ENCODE results near the gene TSC2. TPM values are rescaled to one million over a fixed set of nuclear protein-coding genes. Genes with fewer than 3 reads are reported as not detected.

TSC2 gene
- total and polyA plus RNA-seq, 9 of the 15 experiments (the other 6 are each of a cell fraction or from before 2014, with no cell fraction given), result 1.3 to 68.1 (median 16.6) TPM

DNA sequence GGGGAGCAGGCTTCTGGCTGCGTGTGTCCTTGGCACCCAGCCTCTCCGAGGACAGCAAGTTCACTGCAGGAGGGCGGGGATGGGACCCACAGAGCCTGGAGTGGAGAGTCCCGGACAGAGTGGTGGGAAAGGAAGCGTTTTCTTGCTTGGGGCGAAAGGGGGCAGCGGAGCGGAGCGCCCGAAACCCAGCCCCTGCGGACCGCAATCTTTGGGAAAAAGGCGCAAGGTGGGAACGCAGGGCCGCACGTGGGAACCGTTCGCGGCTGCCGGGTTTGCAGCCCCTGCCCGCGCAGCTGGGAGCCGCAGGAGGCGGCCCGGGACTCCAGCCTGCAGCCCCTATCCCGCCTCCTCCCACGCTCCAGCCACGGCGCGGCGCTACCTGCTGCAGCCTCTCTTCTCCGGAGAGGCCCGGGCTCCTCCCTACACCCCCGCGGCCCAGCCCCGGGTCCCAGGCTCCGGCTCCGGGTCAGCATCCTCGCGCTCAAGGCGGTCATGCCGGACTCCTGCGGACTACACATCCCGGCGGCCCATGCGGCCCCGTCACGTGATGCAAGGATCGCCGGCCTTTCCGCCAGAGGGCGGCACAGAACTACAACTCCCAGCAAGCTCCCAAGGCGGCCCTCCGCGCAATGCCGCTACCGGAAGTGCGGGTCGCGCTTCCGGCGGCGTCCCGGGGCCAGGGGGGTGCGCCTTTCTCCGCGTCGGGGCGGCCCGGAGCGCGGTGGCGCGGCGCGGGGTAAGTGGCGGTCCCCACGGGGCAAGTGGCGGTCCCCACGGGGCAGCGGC lies at the start of gene TSC2, which contains the start of gene NTHL1 (continued):
- TF ChIP-seq, protein P1, sequence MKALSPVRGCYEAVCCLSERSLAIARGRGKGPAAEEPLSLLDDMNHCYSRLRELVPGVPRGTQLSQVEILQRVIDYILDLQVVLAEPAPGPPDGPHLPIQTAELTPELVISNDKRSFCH (CRISPR knock-in tag; IDR thresholded peaks at IDR 0.05), result no peak
- TF ChIP-seq, protein P1 (tag; IDR thresholded peaks at IDR 0.05), result peak; percentile 89
- TF ChIP-seq DNMT1 (IDR thresholded peaks at IDR 0.05) (no peak), KAT2B (IDR thresholded peaks at IDR 0.05; ENCODE audit: low read depth, low read length) (no peak), MBD2 (IDR thresholded peaks at IDR 0.05; ENCODE audit: borderline replicate concordance, low read depth) (peak; percentile 95), ZNF197 (CRISPR knock-in tag; IDR thresholded peaks at IDR 0.05; ENCODE audit: low read depth) (peak; percentile 85; the same call in 1 of the 2 replicates), CBFA2T2 (conservative IDR thresholded peaks at IDR 0.05) (peak; percentile 92), SAFB (IDR thresholded peaks at IDR 0.05; ENCODE audit: borderline replicate concordance, low read depth, low read length) (0 out of 2 replicates have a peak, but pooled peaks have one; percentile 5), MIER1 (IDR thresholded peaks at IDR 0.05; ENCODE audit: low read depth) (no peak), EGR1 (conservative IDR thresholded peaks at IDR 0.05) (peak; percentile 96), ZNF57 (CRISPR knock-in tag; IDR thresholded peaks at IDR 0.05) (no peak), SLC30A9 (CRISPR knock-in tag; IDR thresholded peaks at IDR 0.05) (no peak), KDM2B (CRISPR knock-in tag; IDR thresholded peaks at IDR 0.05) (peak; percentile 82; the same call in 1 of the 2 replicates), MYBL2 (IDR thresholded peaks at IDR 0.05; ENCODE audit: low read depth) (no peak), MYBL2 (CRISPR knock-in tag; IDR thresholded peaks at IDR 0.05; ENCODE audit: borderline replicate concordance) (no peak), GTF2F1 (IDR thresholded peaks at IDR 0.05; ENCODE audit: low read depth, low read length) (no peak), NONO (IDR thresholded peaks at IDR 0.05; ENCODE audit: low read depth in 2 of 2, low read length in 1 of 2) (peak in 1 of 2 experiments; percentile 61; a peak in 1 of 4 replicates), NR2C2 (CRISPR knock-in tag; IDR thresholded peaks at IDR 0.05) (peak; percentile 91), NR2C2 (tag; IDR thresholded peaks at IDR 0.05) (peak; percentile 97), XRCC3 (IDR thresholded peaks at IDR 0.05) (no peak), C11orf30 (IDR thresholded peaks at IDR 0.05; ENCODE audit: low read depth) (peak; percentile 73), CBFB (CRISPR knock-in tag; IDR thresholded peaks at IDR 0.05) (no peak), ZNF143 (CRISPR knock-in tag; IDR thresholded peaks at IDR 0.05) (peak; percentile 99)
- TF ChIP-seq, protein P2, sequence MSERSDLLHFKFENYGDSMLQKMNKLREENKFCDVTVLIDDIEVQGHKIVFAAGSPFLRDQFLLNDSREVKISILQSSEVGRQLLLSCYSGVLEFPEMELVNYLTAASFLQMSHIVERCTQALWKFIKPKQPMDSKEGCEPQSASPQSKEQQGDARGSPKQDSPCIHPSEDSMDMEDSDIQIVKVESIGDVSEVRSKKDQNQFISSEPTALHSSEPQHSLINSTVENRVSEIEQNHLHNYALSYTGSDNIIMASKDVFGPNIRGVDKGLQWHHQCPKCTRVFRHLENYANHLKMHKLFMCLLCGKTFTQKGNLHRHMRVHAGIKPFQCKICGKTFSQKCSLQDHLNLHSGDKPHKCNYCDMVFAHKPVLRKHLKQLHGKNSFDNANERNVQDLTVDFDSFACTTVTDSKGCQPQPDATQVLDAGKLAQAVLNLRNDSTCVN (CRISPR knock-in tag; IDR thresholded peaks at IDR 0.05), result no peak
- TF ChIP-seq, protein P3, sequence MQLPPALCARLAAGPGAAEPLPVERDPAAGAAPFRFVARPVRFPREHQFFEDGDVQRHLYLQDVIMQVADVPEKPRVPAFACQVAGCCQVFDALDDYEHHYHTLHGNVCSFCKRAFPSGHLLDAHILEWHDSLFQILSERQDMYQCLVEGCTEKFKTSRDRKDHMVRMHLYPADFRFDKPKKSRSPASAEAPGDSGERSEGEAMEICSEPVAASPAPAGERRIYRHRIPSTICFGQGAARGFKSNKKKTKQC (CRISPR knock-in tag; IDR thresholded peaks at IDR 0.05), result peak; percentile 15; the same call in 1 of the 2 replicates
- TF ChIP-seq, protein P4, sequence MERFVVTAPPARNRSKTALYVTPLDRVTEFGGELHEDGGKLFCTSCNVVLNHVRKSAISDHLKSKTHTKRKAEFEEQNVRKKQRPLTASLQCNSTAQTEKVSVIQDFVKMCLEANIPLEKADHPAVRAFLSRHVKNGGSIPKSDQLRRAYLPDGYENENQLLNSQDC (CRISPR knock-in tag; IDR thresholded peaks at IDR 0.05), result no peak
- TF ChIP-seq, protein P5, sequence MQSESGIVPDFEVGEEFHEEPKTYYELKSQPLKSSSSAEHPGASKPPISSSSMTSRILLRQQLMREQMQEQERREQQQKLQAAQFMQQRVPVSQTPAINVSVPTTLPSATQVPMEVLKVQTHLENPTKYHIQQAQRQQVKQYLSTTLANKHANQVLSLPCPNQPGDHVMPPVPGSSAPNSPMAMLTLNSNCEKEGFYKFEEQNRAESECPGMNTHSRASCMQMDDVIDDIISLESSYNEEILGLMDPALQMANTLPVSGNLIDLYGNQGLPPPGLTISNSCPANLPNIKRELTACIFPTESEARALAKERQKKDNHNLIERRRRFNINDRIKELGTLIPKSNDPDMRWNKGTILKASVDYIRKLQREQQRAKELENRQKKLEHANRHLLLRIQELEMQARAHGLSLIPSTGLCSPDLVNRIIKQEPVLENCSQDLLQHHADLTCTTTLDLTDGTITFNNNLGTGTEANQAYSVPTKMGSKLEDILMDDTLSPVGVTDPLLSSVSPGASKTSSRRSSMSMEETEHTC (IDR thresholded peaks at IDR 0.05), result peak; percentile 72; the same call in 1 of the 2 replicates

Measured in K562 (cell line).